ENCODE data around the gene IKZF1.

Gene IKZF1

GRCh38 chr7:50363327-50364060, 59.0 kb downstream of the IKZF1 start:
- Histone ChIP-seq H3K9me3 (ENCODE audit: control insufficient read depth, insufficient read depth, low read length) (no peaks in the 10 kb centered on the region), H3K4me3 (ENCODE audit: low read depth, low read length) (no peak overlapping the region), H3K4me1 (ENCODE audit: control insufficient read depth, insufficient read depth, low read length) (no peaks in the 10 kb centered on the region), H3K27me3 (ENCODE audit: control insufficient read depth, insufficient read depth, low read length) (no peaks in the 10 kb centered on the region), H3K36me3 (ENCODE audit: control insufficient read depth, insufficient read depth, low read length) (no peaks in the 10 kb centered on the region), H3K9ac (ENCODE audit: low read depth, low read length) (no peak overlapping the region)

GRCh38 chr7:50364645-50365044, 60.1 kb downstream of the IKZF1 start:
- H3K36me3 ChIP-seq (ENCODE audit: control insufficient read depth, insufficient read depth, low read length), result no peaks in the 10 kb centered on the region
- H3K4me3 ChIP-seq (ENCODE audit: low read depth, low read length), result no peak overlapping the region
- no peak overlapping the region for H3K9ac ChIP-seq (ENCODE audit: low read depth, low read length)
- no peaks in the 10 kb centered on the region for H3K9me3 ChIP-seq (ENCODE audit: control insufficient read depth, insufficient read depth, low read length)
- H3K27me3 ChIP-seq (ENCODE audit: control insufficient read depth, insufficient read depth, low read length), result no peaks in the 10 kb centered on the region
- no peaks in the 10 kb centered on the region for H3K4me1 ChIP-seq (ENCODE audit: control insufficient read depth, insufficient read depth, low read length)

- no peak overlapping the region for H3K4me3 ChIP-seq (ENCODE audit: low read depth, low read length)
- no peaks in the 10 kb centered on the region for H3K27me3 ChIP-seq (ENCODE audit: control insufficient read depth, insufficient read depth, low read length)
- no peaks in the 10 kb centered on the region for H3K4me1 ChIP-seq (ENCODE audit: control insufficient read depth, insufficient read depth, low read length)
- H3K9ac ChIP-seq (ENCODE audit: low read depth, low read length), result no peak overlapping the region
- H3K36me3 ChIP-seq (ENCODE audit: control insufficient read depth, insufficient read depth, low read length), result no peaks in the 10 kb centered on the region
- H3K9me3 ChIP-seq (ENCODE audit: control insufficient read depth, insufficient read depth, low read length), result no peaks in the 10 kb centered on the region
Measured at GRCh38 chr7:50366311-50366710, 61.8 kb downstream of the IKZF1 start.

- Histone ChIP-seq H3K4me3 (ENCODE audit: low read depth, low read length) (no peak overlapping the region), H3K9ac (ENCODE audit: low read depth, low read length) (no peak overlapping the region), H3K27me3 (ENCODE audit: control insufficient read depth, insufficient read depth, low read length) (no peaks in the 10 kb centered on the region), H3K9me3 (ENCODE audit: control insufficient read depth, insufficient read depth, low read length) (no peaks in the 10 kb centered on the region), H3K36me3 (ENCODE audit: control insufficient read depth, insufficient read depth, low read length) (no peaks in the 10 kb centered on the region), H3K4me1 (ENCODE audit: control insufficient read depth, insufficient read depth, low read length) (no peaks in the 10 kb centered on the region)
Measured at GRCh38 chr7:50367100-50367499, 62.6 kb downstream of the IKZF1 start.

DNA sequence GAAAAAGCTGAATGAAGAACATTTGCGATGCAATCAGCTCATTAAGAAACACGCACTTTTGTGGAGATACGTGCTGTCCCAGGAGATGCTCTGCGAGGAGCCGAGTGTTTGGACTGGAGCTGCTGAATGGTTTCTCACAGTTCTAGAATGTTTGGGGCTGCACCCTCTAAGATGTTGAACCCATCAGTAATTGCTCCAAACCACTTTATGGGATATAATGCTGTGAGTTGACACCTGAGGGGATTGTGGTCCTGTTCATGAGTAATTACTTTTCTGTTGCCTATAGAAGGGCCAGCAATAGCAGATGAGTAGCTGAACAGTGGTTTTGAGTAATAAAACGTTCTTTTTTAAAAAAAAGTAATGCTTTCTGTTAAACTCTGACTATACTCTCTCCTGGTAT, 63.1 kb downstream of the IKZF1 start:
- Histone ChIP-seq H3K36me3 (ENCODE audit: control insufficient read depth, insufficient read depth, low read length) (no peaks in the 10 kb centered on the region), H3K27me3 (ENCODE audit: control insufficient read depth, insufficient read depth, low read length) (no peaks in the 10 kb centered on the region)

GRCh38 chr7:50368366-50368765, 63.9 kb downstream of the IKZF1 start:
- H3K4me3 ChIP-seq (ENCODE audit: low read depth, low read length), result no peak overlapping the region
- H3K4me1 ChIP-seq (ENCODE audit: control insufficient read depth, insufficient read depth, low read length), result no peaks in the 10 kb centered on the region
- H3K27me3 ChIP-seq (ENCODE audit: control insufficient read depth, insufficient read depth, low read length), result no peaks in the 10 kb centered on the region
- no peaks in the 10 kb centered on the region for H3K36me3 ChIP-seq (ENCODE audit: control insufficient read depth, insufficient read depth, low read length)
- no peaks in the 10 kb centered on the region for H3K9me3 ChIP-seq (ENCODE audit: control insufficient read depth, insufficient read depth, low read length)
- H3K9ac ChIP-seq (ENCODE audit: low read depth, low read length), result no peak overlapping the region

More for the DNA sequence above, 63.1 kb downstream of the IKZF1 start:
- no peak overlapping the region for H3K4me3 ChIP-seq (ENCODE audit: low read depth, low read length)
- H3K9ac ChIP-seq (ENCODE audit: low read depth, low read length), result no peak overlapping the region
- H3K4me1 ChIP-seq (ENCODE audit: control insufficient read depth, insufficient read depth, low read length), result no peaks in the 10 kb centered on the region
- H3K9me3 ChIP-seq (ENCODE audit: control insufficient read depth, insufficient read depth, low read length), result no peaks in the 10 kb centered on the region

GRCh38 chr7:50369143-50370026, 64.9 kb downstream of the IKZF1 start:
- no peaks in the 10 kb centered on the region for H3K9me3 ChIP-seq (ENCODE audit: control insufficient read depth, insufficient read depth, low read length)
- H3K27me3 ChIP-seq (ENCODE audit: control insufficient read depth, insufficient read depth, low read length), result no peaks in the 10 kb centered on the region

DNA sequence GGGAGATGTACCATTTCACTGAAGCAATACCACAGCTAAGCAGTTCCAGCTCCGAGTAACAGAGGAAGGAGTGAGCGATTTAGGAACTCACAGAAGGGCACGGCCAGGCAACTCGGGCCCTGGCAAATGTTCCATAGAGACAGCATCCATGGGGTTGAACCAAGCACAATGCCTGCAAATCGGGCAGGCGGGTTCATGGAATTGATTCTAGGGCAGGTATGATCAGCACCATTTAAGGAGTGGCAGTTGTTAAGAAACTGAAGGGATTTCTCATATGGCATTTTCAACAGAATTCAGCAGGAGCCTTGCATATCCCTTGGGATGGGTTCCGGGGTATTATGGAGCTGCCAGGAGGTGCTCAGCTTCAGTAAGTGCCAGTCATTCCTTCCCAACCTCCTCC, 66.4 kb downstream of the IKZF1 start:
- H3K36me3 ChIP-seq (ENCODE audit: control insufficient read depth, insufficient read depth, low read length), result no peaks in the 10 kb centered on the region
- no peak overlapping the region for H3K9ac ChIP-seq (ENCODE audit: low read depth, low read length)

More at GRCh38 chr7:50369143-50370026, 64.9 kb downstream of the IKZF1 start:
- Histone ChIP-seq H3K36me3 (ENCODE audit: control insufficient read depth, insufficient read depth, low read length) (no peaks in the 10 kb centered on the region), H3K4me3 (ENCODE audit: low read depth, low read length) (no peak overlapping the region), H3K9ac (ENCODE audit: low read depth, low read length) (no peak overlapping the region), H3K4me1 (ENCODE audit: control insufficient read depth, insufficient read depth, low read length) (no peaks in the 10 kb centered on the region)

GRCh38 chr7:50371551-50372021, 67.1 kb downstream of the IKZF1 start:
- Histone ChIP-seq H3K27me3 (ENCODE audit: control insufficient read depth, insufficient read depth, low read length) (no peaks in the 10 kb centered on the region), H3K4me1 (ENCODE audit: control insufficient read depth, insufficient read depth, low read length) (no peaks in the 10 kb centered on the region), H3K9me3 (ENCODE audit: control insufficient read depth, insufficient read depth, low read length) (no peaks in the 10 kb centered on the region), H3K9ac (ENCODE audit: low read depth, low read length) (no peak overlapping the region), H3K36me3 (ENCODE audit: control insufficient read depth, insufficient read depth, low read length) (no peaks in the 10 kb centered on the region), H3K4me3 (ENCODE audit: low read depth, low read length) (no peak overlapping the region)

More for the DNA sequence above, 66.4 kb downstream of the IKZF1 start:
- Histone ChIP-seq H3K4me1 (ENCODE audit: control insufficient read depth, insufficient read depth, low read length) (no peaks in the 10 kb centered on the region), H3K4me3 (ENCODE audit: low read depth, low read length) (no peak overlapping the region), H3K27me3 (ENCODE audit: control insufficient read depth, insufficient read depth, low read length) (no peaks in the 10 kb centered on the region), H3K9me3 (ENCODE audit: control insufficient read depth, insufficient read depth, low read length) (no peaks in the 10 kb centered on the region)

GRCh38 chr7:50372923-50373322, 68.4 kb downstream of the IKZF1 start:
- Histone ChIP-seq H3K36me3 (ENCODE audit: control insufficient read depth, insufficient read depth, low read length) (no peaks in the 10 kb centered on the region), H3K9ac (ENCODE audit: low read depth, low read length) (no peak overlapping the region), H3K4me1 (ENCODE audit: control insufficient read depth, insufficient read depth, low read length) (no peaks in the 10 kb centered on the region), H3K4me3 (ENCODE audit: low read depth, low read length) (no peak overlapping the region), H3K27me3 (ENCODE audit: control insufficient read depth, insufficient read depth, low read length) (no peaks in the 10 kb centered on the region), H3K9me3 (ENCODE audit: control insufficient read depth, insufficient read depth, low read length) (no peaks in the 10 kb centered on the region)

DNA sequence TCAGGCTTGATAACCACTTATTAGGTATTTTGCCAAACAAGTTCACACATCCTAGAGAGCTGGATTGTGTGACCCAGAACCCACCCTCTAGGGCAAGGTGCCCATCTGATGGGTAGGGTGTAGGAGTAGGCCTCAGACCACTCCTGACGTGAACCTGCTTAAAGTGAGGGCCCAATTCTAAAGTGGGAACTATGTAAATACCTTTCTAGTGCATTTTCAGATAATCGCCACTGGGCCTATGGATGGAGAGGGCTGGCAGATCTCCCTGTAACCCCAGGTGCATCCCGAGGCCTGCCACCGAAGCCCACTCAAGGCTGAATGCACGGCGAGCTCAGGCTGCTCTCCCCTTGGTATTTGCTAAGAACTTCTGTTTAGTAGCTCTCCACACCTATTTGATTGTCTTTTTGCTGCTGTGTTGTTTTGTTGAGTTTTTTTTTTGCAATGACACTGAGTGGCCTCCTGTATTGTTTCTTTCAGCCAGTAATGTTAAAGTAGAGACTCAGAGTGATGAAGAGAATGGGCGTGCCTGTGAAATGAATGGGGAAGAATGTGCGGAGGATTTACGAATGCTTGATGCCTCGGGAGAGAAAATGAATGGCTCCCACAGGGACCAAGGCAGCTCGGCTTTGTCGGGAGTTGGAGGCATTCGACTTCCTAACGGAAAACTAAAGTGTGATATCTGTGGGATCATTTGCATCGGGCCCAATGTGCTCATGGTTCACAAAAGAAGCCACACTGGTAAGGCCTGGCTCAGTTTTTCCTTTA, 71.7 kb downstream of the IKZF1 start:
- no peak overlapping the region for H3K9ac ChIP-seq (ENCODE audit: low read depth, low read length)

More for the DNA sequence above, 71.7 kb downstream of the IKZF1 start:
- no peaks in the 10 kb centered on the region for H3K36me3 ChIP-seq (ENCODE audit: control insufficient read depth, insufficient read depth, low read length)
- peaks cover 26% of the 10 kb centered on the region for H3K4me1 ChIP-seq (ENCODE audit: control insufficient read depth, insufficient read depth, low read length)
- H3K9me3 ChIP-seq (ENCODE audit: control insufficient read depth, insufficient read depth, low read length), result no peaks in the 10 kb centered on the region
- no peaks in the 10 kb centered on the region for H3K27me3 ChIP-seq (ENCODE audit: control insufficient read depth, insufficient read depth, low read length)
- H3K4me3 ChIP-seq (ENCODE audit: low read depth, low read length), result no peak overlapping the region

Data from iPS-15b (cell line).